Stimulated activated effector memory CD8-positive, alpha-beta T cell treated with anti-CD3 and anti-CD28 coated beads, Interleukin-12 subunit alpha, Interleukin-12 subunit beta, amount 100 ng/mL, for 72 hours (primary cell): Measurements from ENCODE around the gene SLC9A9.

Source experiments
- ATAC-seq: fragments of 150-1000 bp; cut with Tn5 transposase; 2 replicates; pipeline ENCODE4 v1.10.0; 2021
- DNase-seq, 2 donors: peaks; one replicate each; pipeline ENCODE4 v3.0.0; 2021 to 2022; ENCODE audit warnings: low spot score in 2 of 2
- H3K27ac Mint-ChIP-seq: one replicate; pipeline ENCODE4 v1.8.0; 2022; ENCODE audit warnings: mild to moderate bottlenecking, mixed read lengths
- H3K36me3 Mint-ChIP-seq: one replicate; pipeline ENCODE4 v1.8.0; 2022; ENCODE audit warnings: mild to moderate bottlenecking, mixed read lengths
- H3K4me1 Mint-ChIP-seq: one replicate; pipeline ENCODE4 v1.8.0; 2022; ENCODE audit warnings: mixed read lengths
- H3K4me3 Mint-ChIP-seq: one replicate; pipeline ENCODE4 v1.8.0; 2022; ENCODE audit warnings: mild to moderate bottlenecking, mixed read lengths
- H3K9me3 Mint-ChIP-seq: one replicate; pipeline ENCODE4 v1.8.0; 2022; ENCODE audit warnings: mixed read lengths

The SLC9A9 gene

DNA sequence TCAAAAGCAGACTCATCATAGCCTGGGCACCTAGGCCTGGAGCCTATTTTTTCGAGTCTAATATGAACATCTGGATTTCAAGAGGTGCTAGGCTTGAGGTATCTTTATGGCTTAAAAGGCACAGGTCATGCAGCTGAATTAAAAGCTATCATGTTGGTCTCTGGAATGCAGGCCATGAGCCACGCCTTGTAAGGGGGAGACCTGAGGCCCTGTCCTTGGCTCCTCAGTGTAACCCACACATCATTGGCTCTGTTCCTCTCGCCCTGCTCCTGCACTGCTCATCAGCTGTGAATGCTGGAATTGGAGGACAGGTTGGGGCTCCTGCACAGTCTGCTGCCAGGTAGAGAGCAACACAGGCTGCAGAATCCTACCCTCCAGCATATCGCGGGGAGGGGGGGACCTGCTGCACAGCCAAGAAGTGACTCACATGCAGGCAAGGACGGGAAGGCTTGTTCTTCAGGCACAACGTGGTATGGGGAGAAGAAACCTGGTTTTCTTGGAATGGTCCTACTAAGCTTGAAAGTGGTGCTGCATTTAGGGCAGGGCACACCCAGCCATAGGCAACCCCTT is 582.7 kb downstream of the SLC9A9 start:
- Mint-ChIP-seq H3K27ac (no peak overlapping the region), H3K36me3 (no peaks in the 10 kb centered on the region), H3K9me3 (no peaks in the 10 kb centered on the region), H3K4me3 (no peak overlapping the region), H3K4me1 (no peaks in the 10 kb centered on the region)
- ATAC-seq (no peak), DNase-seq (no peak)

DNA sequence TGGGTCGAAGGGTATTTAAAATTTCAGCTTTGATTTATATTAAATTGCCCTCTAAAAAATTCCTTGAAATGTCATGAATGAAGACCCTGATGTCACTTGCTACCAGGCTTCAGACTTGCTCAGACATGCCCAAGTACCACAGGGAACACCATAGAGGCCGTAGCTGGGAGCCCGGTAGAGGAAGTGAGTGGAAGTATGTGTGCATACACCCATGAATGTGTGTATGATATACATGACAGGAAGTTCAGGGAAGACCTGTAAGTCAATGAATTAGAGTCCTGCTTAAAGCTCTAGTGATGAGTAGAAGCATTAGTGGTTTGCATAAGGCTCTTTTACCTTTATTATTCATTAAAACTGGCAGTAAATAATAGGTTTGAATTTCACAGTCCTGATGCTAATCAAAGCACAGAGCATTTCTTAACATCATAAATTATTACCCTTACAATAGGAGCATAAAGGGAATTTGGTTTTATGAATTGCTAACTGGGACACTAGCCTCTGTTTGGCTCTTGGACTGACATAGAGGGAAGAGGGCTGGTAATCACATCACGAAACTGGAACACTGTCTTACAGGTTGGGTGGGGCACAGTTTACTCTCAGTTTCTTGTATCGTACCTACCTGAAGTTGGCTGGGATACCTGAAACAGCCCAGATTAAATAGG is 584.3 kb downstream of the SLC9A9 start:
- no peaks in the 10 kb centered on the region for H3K36me3 Mint-ChIP-seq
- no peak overlapping the region for H3K4me3 Mint-ChIP-seq
- H3K27ac Mint-ChIP-seq = no peak overlapping the region
- H3K9me3 Mint-ChIP-seq = no peaks in the 10 kb centered on the region
- DNase-seq (no peak), ATAC-seq (no peak)
- H3K4me1 Mint-ChIP-seq = no peaks in the 10 kb centered on the region

DNA sequence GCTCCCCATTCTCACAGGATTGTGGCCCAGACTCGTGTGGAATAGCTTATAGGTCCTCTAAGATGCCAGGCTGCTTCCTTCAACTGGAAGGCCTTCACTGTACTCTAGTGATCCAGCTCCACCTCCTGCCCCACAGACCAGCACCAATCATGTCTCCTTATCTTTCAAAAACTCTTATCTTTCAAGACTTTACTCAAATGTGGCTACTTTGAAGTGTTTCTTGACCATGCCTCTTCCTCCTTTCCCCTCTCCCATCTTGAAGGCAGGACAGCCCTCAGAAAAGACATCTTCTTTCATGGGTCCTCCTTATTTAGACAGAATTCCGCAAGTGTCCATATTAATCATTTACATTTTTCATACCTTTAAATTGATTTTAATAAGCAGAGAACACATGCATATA is 586.4 kb downstream of the SLC9A9 start:
- Mint-ChIP-seq H3K4me1 (no peaks in the 10 kb centered on the region), H3K27ac (no peak overlapping the region), H3K9me3 (no peaks in the 10 kb centered on the region), H3K36me3 (no peaks in the 10 kb centered on the region), H3K4me3 (no peak overlapping the region)
- DNase-seq (no peak), ATAC-seq (no peak)

DNA sequence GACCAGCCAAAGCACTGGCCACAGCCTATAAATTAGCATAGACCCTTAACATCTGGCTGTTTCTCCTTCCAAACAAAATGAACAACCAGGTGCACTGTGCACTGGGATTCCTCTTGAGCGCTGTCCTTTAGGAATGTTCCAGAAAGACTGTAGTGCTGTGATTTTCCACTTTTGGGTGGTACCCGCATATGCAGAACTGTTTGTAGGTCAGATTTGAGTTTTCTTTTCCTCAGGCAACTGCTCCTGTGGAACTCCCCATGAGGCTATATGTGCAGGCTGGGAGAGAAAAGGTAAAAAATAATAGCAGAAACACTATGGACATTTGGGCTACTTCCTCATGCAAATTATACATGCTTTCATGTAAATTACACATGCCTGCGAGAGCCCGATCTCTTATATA is 589.6 kb downstream of the SLC9A9 start:
- no peaks in the 10 kb centered on the region for H3K4me1 Mint-ChIP-seq
- no peaks in the 10 kb centered on the region for H3K9me3 Mint-ChIP-seq
- DNase-seq (no peak), ATAC-seq (no peak)
- H3K36me3 Mint-ChIP-seq = no peaks in the 10 kb centered on the region
- H3K4me3 Mint-ChIP-seq = no peak overlapping the region
- no peak overlapping the region for H3K27ac Mint-ChIP-seq

DNA sequence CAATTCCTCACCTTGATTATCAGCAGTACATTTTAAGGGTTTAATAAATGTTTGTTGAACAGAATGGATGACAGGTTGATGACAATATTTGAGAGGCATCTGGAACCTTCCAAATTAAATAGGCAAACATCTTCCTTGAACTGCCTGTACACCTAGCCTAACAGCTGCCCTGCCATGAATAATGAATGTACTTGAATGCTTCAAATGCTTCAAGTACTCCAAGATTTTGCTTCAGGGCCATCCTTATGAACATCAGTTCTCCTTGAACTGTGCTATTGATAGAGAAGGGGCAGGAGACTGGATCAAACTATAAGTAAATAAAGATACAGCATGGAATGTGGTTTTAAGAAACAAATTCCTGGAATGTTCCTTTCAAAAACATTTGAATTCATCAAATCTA is 591.9 kb downstream of the SLC9A9 start:
- ATAC-seq = no peak
- Mint-ChIP-seq H3K4me1 (no peaks in the 10 kb centered on the region), H3K27ac (no peak overlapping the region)

DNA sequence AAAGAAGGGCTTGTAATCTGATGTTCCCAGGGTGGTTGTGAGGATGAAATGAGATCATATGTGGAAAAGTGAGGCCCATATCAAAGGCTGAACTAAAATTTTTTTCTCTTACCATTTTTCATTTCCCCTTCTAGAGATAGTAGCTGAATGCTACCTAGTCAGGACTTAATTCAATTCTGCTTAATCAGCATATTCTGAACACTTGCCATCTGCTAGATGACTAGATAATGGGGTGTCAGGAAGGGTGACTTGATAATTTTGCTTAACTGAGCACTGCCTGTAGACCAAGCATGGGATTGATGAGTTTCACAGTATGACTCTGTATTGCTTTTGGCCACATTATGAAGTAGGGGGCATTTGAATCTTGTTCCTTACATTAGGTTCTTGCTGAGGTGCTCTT is 592.5 kb downstream of the SLC9A9 start:
- ATAC-seq = no peak
- H3K27ac Mint-ChIP-seq = no peak overlapping the region
- H3K4me1 Mint-ChIP-seq = no peaks in the 10 kb centered on the region
- no peaks in the 10 kb centered on the region for H3K9me3 Mint-ChIP-seq
- DNase-seq = no peak
- no peaks in the 10 kb centered on the region for H3K36me3 Mint-ChIP-seq
- no peak overlapping the region for H3K4me3 Mint-ChIP-seq

More for the DNA sequence above, 591.9 kb downstream of the SLC9A9 start:
- Mint-ChIP-seq H3K9me3 (no peaks in the 10 kb centered on the region), H3K4me3 (no peak overlapping the region), H3K36me3 (no peaks in the 10 kb centered on the region)
- no peak for DNase-seq

DNA sequence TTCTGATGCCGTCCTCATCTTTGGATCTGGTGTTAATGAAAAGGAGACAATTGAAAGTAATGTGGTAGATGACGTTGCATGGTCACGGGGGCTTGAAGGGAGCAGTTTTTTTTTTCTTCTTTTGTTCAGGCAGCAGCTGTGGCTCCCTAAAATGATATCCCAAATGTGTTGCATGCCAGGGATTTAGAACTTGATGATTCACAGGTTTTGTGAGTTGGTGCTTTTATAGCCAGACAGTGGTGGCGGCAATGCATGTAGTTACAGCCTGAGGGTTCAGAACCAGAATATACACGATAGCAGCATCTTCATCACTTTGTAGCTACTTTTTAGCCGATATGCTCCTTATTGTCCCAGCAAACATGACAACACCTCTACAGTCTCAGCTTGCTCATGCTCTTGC is 595.3 kb downstream of the SLC9A9 start:
- H3K4me1 Mint-ChIP-seq = no peaks in the 10 kb centered on the region
- ATAC-seq (no peak), DNase-seq (no peak)
- no peak overlapping the region for H3K27ac Mint-ChIP-seq
- H3K4me3 Mint-ChIP-seq = no peak overlapping the region
- H3K9me3 Mint-ChIP-seq = no peaks in the 10 kb centered on the region
- H3K36me3 Mint-ChIP-seq = no peaks in the 10 kb centered on the region

DNA sequence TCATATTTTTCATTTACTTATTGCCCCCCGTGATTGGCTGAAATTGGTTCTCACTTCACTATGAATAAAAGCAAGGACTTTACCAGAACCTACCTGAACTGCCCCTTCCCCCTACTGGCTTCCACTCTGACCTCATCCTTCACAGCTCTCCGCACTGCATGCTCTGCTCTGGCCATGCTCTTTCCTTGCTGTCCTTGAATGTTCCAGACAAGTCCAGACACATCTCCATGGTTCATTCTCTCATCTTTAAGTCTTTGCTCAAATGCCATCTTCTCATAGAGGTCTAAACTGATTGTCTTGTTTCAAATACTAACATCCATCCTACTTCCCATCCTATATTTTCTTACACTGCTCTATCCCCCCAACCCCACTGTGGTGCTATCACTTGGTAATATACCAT is 599.3 kb downstream of the SLC9A9 start:
- DNase-seq = no peak
- no peak for ATAC-seq
- no peaks in the 10 kb centered on the region for H3K36me3 Mint-ChIP-seq
- no peak overlapping the region for H3K4me3 Mint-ChIP-seq
- no peaks in the 10 kb centered on the region for H3K9me3 Mint-ChIP-seq
- no peak overlapping the region for H3K27ac Mint-ChIP-seq
- no peaks in the 10 kb centered on the region for H3K4me1 Mint-ChIP-seq

DNA sequence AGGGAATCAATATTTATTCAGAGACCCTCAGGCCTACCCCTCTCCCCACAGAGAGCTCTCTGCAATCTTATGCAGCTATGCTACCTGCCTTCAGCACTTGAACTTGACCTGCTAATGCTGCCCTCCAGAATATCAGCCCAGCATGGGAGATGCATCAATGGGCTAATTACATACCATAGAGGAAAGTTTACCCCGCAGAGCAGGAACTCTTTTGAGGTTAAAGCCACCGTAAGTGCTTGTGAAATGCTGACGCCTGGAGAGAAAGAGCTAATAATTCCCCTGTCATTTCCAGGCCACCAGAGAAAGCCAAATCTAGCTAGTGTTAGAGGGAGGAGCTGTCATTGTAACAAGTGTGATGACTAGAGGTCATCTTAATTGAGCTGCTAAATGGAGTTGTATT is 601.2 kb downstream of the SLC9A9 start:
- Mint-ChIP-seq H3K9me3 (no peaks in the 10 kb centered on the region), H3K4me3 (no peak overlapping the region), H3K4me1 (no peaks in the 10 kb centered on the region), H3K27ac (no peak overlapping the region), H3K36me3 (no peaks in the 10 kb centered on the region)
- DNase-seq (no peak), ATAC-seq (no peak)

DNA sequence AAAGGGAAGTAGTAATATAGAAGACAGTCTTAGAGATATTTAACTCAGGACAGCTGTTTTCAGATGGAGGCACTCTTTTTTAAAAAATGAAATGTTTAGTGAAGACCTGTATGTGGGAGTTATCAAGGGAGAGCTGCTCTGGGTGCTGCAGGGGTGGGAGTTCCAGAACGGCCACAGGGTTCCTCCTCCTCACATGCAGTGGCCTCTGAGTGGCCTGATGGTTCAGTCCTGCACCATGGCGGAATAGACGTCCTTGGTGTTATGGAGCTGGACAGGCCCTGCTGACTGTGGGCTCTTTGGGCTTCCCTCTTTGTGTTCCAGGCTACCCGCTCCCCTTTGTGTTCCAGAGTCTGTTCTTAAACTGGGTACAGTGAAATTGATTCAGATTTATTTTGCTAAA is 602.6 kb downstream of the SLC9A9 start:
- no peaks in the 10 kb centered on the region for H3K36me3 Mint-ChIP-seq
- no peak for ATAC-seq

DNA sequence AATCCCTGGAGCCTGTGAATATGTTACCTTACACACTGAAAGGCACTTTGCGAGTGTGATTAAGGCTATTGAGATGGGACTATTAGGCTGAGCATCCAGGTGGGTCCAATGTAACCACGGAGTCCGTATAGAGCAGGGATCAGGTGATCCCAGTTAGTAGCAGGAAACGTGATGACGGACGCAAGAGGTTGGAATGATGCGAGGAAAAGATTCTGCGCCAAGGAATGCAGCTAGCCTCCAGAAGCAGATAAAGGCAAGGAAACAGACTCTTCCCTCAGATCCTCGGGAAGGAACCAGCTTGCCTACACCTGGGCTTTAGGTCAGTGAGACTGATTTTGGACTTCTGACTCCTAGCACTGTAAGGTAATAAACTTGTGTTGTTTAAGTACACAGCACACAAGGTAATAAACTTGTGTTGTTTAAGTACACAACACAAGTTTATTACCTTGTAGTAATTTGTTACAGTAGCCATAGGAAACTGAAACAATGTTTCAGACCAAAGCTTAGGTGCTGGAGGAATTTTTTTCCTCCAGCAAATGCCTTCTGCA is 603.7 kb downstream of the SLC9A9 start:
- Mint-ChIP-seq H3K4me3 (no peak overlapping the region), H3K36me3 (no peaks in the 10 kb centered on the region), H3K4me1 (no peaks in the 10 kb centered on the region), H3K9me3 (no peaks in the 10 kb centered on the region), H3K27ac (no peak overlapping the region)
- no peak for ATAC-seq
- DNase-seq = no peak

More for the DNA sequence above, 602.6 kb downstream of the SLC9A9 start:
- DNase-seq = no peak
- Mint-ChIP-seq H3K4me1 (no peaks in the 10 kb centered on the region), H3K27ac (no peak overlapping the region), H3K9me3 (no peaks in the 10 kb centered on the region), H3K4me3 (no peak overlapping the region)

DNA sequence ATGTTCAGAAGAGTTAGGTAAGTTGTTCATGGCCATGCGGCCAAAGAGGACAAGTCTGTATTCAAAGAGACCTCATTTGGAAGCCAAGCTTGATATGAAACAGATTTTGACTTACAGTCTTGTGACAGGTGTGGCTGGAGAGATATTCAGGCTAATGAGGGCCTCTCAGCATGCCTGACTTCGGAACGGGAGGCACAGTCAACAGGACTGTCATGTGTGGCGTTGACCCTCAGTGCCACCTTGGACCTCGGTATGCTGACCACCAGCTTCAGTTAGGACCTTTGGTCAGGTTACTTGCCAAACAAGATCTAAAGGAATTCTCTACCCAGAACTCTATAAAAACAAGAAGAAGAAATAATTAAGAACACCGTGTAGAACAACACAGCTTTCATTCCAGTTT is 604.6 kb downstream of the SLC9A9 start:
- DNase-seq (no peak), ATAC-seq (no peak)
- H3K4me1 Mint-ChIP-seq = no peaks in the 10 kb centered on the region

DNA sequence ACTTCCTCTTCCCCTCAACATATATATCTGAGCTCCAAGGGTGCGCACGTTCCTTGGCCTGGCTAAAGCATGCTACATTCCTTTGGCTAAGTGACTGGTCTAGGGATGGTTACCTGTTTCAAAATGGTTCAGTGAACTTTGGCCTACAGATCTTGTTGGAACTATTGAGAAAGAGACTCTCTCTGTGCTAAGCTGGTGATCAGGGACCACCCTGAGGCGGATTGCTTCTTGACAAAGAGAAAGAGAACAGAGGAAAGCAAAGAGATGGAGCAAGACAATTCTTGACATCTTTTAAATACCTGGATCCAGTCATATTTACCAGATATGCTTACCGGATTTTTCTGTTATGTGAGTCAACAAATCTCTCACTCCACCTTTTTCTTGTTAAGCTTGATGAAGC is 605.6 kb downstream of the SLC9A9 start:
- no peaks in the 10 kb centered on the region for H3K36me3 Mint-ChIP-seq
- H3K27ac Mint-ChIP-seq = no peak overlapping the region
- no peaks in the 10 kb centered on the region for H3K9me3 Mint-ChIP-seq
- H3K4me3 Mint-ChIP-seq = no peak overlapping the region
- H3K4me1 Mint-ChIP-seq = no peaks in the 10 kb centered on the region
- ATAC-seq (peak; percentile 11), DNase-seq (no peak)

More for the DNA sequence above, 604.6 kb downstream of the SLC9A9 start:
- H3K27ac Mint-ChIP-seq = no peak overlapping the region
- no peak overlapping the region for H3K4me3 Mint-ChIP-seq
- no peaks in the 10 kb centered on the region for H3K36me3 Mint-ChIP-seq
- H3K9me3 Mint-ChIP-seq = no peaks in the 10 kb centered on the region

DNA sequence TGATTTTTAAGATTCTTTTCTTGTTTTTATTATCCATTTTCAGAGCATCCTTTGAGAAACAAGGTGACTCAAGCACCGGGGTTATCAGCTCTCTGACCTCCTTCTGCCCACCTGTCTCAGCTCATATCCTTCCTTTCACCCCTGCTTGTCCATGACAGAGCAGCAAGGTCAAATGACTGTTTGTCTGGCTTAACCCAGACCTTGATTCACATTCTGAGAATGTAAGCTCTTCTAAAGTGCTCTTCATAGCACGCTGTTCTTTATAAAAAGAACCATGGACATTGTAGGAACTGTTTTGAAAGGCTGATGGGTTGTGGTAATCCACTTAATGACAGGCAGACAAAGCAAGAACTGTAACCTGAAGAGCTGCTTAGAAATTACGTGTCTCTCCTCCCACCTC is 606.2 kb downstream of the SLC9A9 start:
- Mint-ChIP-seq H3K4me1 (no peaks in the 10 kb centered on the region), H3K9me3 (no peaks in the 10 kb centered on the region), H3K36me3 (no peaks in the 10 kb centered on the region), H3K27ac (no peak overlapping the region), H3K4me3 (no peak overlapping the region)
- no peak for DNase-seq
- ATAC-seq = no peak

DNA sequence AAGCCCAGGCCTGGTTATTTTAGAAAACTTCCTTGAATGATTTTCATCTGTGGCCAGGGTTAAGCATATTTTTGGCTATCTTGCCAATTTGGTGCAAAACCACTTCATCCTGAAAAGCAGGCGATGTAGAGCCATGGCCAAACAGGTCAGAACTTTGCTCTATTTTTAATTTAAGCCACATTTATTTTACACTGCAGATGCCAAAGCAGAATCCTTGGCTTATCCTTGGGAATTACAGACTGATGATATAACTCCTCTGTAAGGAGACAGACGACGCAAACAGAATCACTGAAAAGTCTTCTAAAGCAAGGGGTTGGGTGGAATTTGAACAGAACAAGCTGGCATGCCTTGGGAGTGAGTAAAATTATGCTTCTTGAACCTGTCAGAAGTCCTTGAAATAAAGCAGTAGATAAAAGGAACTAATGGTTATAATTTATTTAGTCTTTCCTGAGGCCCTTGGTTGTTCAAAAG is 606.8 kb downstream of the SLC9A9 start:
- Mint-ChIP-seq H3K4me3 (no peak overlapping the region), H3K4me1 (no peaks in the 10 kb centered on the region), H3K9me3 (no peaks in the 10 kb centered on the region), H3K36me3 (no peaks in the 10 kb centered on the region), H3K27ac (no peak overlapping the region)
- no peak for DNase-seq
- no peak for ATAC-seq

DNA sequence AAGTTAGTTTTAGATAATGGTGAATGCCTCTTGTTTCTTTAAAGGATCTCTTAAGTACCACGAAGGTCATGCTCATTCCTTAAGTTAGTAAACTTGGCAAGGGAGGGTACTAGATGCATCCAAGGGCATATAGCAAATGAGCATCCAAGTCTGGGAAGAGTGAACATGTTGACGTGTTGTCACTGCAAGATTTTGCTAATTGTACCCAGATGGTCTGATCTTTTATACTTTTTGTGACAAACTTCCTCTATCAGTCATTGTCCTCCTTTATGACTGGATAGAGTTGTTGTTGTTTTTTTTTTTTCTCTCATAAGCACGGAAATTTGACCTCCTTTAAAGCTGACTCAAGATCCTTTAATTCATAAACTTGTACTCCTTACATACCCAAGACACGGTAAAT is 607.4 kb downstream of the SLC9A9 start:
- no peak for DNase-seq
- H3K4me1 Mint-ChIP-seq = no peaks in the 10 kb centered on the region
- H3K27ac Mint-ChIP-seq = no peak overlapping the region
- no peak overlapping the region for H3K4me3 Mint-ChIP-seq
- no peak for ATAC-seq
- H3K36me3 Mint-ChIP-seq = no peaks in the 10 kb centered on the region
- H3K9me3 Mint-ChIP-seq = no peaks in the 10 kb centered on the region
